HG02884 (cell line): ENCODE results near the gene FOXD3.

ENCODE experiments used
- ATAC-seq: cut with Tn5 transposase; IDR thresholded peaks from one replicate; pipeline ENCODE4 v1.9.1; 2021; ENCODE audit warnings: mild to moderate bottlenecking, moderate library complexity; ENCODE audit not compliant: unreplicated experiment

The FOXD3 gene

DNA sequence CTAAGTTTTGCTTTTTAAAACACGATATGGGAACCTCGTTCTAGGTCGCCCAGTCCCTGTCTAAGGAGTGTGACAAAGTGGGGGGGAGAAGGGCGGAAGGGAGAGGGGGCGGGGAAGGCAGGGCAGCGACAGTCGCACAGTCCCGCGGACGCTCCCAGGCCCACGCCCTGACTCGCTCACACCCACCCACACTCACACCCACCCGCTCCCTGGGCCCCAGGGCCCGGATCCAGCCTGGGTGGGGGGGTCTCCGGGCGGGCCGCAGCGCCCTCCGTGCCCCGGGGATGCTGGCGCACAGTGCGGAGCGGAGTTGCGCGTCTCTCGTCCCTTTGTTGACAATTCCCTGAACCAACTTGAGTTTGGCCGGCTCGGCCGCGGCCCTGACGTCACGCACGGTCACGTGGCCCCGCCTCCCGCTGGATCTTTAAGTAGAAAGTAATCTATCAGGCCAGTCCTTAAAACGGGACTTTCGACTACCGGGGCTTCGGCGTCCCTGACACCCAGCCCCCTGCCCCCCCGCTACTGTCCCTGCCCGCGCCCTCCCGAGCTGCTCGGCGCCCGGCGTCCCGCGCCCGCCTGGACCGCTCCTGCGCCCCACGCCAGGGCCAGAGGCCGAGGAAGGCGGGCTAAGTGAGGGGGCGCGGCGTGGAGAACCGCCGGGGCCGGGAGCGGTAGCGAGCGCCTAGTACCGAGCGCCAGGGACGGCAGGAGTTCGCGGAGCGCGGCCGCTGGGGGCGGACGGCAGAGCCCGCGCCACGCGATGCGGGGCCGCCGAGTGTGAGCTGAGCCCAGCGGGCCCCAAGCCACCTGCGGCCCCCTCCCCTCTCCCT, at the start of gene FOXD3:
FOXD3 (plus strand) TSS at position 454 of the 830 bp plus-strand sequence. CDS start 492 bp downstream, outside the sequence.
- ATAC-seq, result peak; percentile 49

DNA sequence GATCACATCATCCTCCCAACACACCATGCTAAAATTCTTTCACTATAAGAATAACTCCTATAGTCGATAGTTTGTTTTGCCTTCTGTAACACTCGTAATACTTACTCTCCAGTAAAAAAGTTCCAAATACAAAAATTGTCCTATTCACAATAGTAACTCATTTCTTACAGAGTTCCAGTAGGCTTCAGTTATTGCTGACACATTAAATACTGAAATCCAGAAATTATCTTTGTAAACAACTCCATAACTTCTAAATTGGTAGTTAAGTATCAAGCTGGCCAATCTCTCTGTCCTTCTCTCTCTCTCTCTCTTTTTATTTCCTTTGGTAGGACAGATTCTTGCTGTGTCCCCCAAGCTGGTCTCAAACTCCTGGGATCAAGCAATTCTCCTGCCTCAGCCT, 49.6 kb upstream of the FOXD3 start:
- ATAC-seq, result no peak

DNA sequence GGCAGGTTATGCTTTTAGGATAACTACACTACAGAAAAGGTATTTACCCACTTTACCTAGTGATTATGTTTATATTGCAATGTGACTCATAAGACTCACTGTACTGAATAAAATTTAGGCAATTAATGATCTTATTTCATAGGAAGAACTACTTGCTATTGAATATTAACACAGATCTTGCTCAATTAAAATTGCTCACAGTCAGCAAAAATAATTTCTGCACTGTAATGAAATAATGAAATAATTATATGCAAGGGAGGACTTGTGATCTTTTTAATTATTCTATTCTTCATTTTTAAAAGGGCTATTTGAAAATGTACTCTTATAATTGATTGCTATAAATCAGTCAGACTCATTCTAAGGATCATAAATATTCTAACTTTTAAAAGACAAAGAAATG, 48.0 kb upstream of the FOXD3 start:
- ATAC-seq, result no peak

DNA sequence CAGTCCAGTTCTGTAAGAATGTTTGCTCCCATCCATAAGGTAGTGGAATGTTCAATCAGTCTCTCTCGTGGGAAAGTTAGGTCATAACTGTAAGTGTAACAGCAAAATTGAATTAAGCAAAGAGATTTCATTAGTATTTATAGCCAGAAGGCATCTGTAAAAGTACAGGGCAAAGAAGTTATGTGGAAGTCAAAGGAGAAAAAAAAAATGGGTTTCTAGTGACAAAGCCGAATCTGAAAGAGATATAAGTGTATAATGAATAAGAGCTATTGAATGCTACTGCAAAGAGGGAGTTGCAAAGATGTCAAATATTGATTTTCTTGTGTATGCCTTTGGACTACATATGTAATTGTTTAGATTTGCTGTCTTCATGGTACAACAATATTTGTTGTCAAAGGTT, 47.4 kb upstream of the FOXD3 start:
- ATAC-seq, result no peak

DNA sequence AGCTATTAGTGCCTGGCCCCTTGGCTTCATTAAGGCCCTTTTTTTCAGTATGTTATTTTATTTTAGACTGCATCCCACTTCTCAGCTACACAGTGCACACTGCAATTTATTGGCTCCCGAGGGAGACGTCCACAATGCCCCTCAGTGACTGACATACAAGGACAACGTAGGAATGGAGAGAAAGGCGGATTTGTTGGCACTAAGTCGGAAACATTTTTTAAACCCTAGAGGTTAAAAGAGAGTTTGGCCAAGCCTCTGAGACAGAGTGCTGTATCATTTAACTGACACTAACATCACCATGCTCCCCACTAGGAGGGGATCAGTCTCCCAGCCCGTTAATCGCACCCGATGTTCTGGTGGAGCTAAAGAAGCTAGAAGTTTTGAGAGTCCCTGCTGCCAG, 45.7 kb upstream of the FOXD3 start:
- no peak for ATAC-seq

DNA sequence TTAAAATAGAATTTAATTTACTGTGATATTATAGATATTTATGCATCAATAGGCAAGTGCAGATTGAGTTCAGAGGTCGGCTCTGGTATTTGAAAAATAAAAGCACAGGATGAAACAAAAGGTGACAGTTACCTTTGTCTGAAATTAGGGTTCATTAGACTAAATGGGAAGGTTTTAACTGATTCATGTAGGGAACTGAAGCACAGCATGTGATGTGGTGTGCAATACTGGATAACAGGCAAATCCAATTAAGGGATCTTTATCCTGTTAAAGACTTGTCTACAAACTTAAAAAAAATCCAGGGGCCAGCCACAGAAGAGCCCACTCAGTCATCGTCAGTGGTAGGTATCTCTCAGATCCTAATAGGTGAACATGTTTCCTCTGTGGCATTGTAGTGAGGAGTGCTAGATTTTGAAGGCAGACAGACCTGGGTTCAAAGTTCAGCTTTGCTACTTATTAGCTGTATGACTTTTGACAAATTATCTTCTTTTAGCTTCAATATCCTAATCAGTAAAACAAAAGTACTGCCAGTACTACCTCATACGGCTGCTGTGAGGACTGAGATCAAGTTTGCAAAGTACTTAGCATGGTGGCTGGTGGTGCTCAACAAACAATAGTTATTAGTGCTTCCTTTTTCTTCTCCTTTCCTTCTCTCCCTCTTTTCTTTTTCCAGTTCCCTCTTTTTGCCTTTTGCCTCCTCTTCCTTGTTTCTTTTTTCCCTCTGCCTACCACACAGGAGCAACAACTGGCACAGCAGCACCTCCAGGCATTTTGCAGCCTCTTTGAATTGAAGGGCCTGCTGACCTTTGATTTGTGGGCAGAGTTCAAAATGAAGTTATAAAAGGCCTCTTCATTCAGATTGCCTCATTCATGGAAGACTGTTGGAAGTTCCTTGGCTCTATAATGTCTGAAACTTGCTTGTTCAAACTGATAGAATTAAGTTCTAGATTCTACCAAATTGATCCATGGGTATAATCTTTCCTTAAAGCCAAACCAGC, 44.9 kb upstream of the FOXD3 start:
- ATAC-seq, result no peak

DNA sequence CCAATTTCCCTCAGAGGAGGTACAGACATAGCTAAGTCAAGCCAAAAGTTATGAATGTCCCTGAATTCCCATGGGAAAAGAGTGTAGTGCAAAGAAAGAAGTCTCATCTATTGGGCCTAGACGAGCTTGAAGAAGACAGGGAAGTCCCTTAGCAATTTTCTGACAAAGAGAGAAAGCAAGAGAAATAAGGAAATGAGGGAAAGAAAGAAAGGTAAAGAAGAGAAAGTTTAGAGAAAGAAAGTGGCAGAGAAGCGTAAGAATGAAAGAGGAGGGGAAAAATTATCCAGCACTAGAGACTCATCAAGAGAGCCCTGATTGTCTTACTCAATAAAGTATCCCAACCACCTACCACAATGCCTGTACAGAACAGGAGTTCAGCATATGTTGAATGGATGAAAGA, 40.6 kb upstream of the FOXD3 start:
- ATAC-seq, result no peak

DNA sequence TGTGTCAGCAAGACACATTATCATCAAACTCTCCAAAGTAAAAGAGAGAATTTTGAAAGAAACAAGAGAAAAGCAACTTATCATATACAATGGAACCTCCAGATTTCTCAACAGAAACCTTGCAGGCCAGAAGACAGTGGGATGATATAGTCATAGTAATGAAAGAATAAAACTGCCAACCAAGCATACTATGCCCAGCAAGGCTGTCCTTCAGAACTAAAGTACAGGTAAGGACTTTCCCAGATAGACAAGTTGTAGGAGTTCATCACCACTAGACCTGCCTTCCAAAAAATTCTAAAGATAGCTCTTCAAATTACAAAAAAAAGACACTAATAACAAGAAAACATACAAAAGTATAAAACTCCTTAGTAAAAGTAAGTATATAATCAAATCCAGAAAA, 33.2 kb upstream of the FOXD3 start:
- ATAC-seq, result no peak

DNA sequence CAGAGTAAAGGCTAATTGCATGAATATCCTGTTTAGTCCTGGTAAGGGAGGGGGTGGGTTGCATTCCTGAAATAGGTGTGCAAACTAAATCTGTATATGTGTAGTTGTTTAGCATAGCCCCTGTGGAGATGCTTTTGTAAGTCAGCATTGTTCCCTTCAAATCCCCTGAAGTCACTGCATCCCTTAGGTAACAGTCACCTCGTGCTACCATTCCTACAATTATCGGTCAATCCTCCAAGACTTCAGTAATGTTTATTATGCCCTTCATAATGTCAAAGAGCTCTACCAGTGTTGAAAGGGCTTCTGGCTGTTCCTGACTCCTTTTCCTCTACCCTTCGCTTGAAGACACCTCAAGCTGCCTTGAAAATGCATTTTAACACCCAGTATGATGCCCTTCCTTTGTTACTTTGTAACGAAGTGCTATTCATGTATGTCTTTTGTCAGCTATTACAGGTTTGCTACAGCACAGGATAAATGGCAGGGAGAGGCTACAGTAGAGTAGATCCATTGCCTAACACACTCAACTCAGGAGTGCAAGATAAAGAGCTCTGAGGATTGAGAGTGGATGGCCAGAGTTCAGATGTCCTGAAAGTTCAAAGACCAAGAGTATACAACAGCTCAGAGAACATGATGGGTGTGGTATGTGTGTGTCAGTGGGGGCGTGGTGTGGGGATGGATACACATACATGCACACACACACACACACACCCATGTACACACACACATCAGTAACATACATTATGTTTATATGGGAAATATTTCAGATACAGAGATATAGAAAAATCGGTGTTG, 27.4 kb upstream of the FOXD3 start:
- ATAC-seq, result no peak

DNA sequence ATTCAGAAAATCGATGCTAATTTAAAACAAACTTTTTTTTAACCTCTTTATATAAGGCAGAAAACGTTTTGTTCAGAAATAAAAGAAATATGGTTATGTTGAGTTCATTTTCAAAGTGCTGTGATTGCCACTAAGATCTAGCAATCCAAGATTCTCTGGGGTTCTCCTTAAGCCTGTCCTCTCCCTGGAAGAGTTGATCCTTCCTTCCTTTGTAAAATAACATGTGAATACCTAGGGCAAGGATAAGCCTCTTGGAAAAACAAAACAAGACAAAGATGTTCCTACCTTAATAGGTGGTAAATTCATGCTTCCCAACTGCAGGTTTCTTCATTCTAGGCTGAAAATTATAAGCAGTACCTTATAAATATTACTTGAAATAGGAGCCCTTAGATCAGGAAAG, 18.0 kb upstream of the FOXD3 start:
- no peak for ATAC-seq

DNA sequence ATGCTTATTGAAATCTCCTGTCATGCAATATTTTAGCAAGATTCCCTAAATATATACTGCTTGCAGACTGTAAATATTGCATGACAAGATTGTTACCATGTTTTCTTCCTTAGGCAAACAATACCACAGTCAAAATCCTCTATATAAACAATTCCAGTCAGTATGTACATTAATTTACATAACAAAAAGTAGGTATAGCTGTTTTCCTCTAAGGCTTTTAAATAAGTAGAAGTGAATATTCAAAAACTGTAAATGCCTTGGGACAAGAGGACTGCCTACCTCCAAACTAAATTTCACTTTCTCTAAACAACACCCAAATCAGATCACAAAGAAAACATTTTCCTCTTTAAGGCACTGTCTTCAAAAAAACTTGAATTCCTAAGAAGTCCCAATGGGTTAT, 17.3 kb upstream of the FOXD3 start:
- no peak for ATAC-seq

DNA sequence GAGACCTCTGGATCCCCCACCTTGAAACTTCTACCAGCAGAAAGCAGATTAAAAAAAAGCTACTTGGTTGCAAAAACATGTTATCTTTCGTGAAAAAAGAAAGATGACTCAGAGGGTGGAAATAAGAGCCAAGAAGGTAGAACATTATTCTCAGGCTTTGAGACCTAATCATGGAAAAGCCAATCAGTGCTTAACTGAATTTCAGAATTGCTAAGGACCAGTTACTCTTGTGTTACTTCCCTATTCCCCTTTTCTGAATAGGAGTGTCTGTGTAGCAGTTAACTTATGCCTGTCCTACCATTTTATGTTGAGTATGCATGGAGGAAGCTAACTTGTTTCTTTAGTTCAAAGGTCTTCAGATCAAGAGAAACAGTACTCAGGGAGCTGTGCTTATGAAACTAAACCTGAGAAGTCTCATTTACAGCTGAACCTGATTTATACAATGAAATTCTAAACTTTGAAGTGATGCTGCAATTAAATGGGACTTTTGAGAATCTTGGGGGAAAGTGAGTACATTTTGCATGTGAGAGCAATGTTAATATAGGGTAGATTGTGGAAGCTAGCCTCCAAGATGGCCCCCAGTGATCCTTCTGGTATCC, 15.1 kb upstream of the FOXD3 start:
- ATAC-seq, result no peak

DNA sequence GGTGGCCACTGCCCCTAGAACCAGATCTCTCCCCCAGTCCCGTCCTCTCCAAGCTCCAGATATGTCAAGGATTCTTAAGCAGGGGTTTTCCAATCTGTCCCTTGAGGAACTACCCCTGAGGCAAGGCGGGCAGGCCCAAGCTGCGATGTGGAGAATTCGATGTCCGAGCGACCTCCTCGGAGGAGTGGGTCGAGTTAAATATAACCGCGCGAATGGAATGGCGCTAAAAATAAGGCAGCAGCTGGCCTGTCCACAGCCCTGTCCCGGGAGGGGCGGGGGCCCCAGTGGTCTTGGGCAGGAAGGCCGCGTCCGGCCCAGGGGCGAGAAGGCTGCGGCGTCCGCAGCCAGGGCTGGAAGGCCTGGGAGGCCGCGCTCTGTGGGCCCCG, 5.8 kb upstream of the FOXD3 start:
- peak; percentile 5 for ATAC-seq

DNA sequence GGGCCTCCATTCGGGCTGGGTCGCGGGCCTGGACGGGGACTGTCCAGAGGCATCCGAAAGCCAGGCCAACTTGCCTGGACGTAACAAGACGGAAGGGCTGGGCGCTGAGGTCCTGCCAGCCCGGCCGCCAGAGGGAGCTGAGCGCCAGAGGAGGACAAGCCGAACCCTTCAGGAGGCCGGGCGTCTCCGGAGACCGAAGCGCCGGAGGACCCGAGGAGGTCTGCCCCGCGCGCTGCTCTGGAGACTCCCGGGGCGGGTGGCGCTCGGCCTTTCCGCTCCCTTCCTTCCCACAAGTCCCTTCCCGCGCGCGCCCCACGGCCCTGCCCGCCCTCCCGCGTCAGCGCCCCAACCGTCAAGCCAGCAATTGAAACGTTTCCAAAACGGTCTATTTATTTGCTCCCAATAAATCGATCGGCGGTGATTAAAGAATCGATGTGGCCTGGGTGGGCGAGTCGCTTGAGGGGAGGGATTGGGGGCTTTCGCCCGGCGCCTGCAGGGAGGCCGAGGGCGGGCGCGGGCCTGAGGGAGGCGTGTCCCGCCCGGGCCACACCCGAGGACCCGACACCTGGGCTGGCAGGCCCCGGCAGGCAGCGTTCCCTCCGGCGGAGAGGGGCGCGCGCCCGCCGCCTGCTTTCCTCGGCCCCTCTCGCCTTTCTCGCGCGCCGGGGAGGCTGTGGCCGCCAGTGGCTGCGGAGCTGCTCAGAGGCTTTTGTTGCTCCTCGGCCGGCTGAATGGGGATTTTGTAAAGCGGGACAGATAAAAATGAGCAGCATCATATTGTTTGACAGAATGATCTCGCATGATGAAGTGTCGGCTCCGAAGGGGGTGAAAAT, 5.2 kb upstream of the FOXD3 start:
- peak; percentile 74 for ATAC-seq

DNA sequence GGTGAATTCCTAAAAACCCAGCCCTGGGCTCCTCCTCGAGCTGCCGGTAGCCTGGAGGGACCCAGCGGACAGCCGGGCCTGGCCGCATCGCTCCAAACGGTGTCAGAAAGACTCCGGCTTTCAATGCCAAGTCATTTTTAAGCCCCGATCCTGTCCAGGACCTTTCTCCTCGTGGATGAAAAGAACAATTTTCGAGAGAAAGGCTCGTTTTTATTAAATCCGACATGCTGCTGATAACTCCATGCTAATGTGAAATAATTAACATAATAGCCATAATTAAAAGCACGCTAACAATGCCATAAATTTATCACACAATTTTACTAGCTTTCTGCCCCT, 4.6 kb upstream of the FOXD3 start:
- ATAC-seq, result no peak

DNA sequence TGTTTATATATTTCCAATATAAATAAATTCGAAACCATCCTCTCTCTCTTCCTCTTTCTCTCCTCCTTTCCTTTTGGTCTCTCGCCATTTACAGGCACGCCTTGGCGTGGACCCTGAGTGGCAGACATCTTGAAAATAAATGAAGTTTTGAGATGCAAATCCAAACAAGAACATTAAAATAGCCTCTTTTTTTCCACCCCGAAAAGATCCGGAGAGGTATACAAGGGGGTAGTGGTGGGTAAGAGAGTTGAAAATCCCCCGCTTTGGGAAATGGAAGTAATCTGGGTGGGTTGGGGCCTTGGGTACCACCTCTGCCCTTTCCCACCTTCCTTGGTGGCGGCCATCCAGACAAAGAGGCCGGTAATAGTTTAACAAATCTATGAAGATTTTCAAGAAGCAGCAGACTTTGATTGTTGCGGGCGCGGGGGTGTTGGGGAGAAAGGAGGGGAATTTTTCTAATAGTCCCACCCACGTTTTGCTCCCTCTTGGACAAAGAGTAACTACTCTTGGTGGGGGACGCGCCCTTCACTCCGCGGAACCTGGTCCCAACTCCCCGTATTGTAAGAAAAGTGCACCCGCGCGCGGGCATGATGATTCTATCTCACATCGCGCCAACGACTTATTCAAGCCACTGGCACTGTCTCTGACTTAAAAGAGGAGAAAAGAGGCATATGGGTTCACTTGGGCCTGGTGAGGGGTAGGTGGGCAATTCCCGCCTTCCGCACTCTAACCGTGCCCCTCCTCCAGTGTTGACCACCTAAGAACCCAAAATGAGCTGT, 4.0 kb upstream of the FOXD3 start:
- no peak for ATAC-seq

DNA sequence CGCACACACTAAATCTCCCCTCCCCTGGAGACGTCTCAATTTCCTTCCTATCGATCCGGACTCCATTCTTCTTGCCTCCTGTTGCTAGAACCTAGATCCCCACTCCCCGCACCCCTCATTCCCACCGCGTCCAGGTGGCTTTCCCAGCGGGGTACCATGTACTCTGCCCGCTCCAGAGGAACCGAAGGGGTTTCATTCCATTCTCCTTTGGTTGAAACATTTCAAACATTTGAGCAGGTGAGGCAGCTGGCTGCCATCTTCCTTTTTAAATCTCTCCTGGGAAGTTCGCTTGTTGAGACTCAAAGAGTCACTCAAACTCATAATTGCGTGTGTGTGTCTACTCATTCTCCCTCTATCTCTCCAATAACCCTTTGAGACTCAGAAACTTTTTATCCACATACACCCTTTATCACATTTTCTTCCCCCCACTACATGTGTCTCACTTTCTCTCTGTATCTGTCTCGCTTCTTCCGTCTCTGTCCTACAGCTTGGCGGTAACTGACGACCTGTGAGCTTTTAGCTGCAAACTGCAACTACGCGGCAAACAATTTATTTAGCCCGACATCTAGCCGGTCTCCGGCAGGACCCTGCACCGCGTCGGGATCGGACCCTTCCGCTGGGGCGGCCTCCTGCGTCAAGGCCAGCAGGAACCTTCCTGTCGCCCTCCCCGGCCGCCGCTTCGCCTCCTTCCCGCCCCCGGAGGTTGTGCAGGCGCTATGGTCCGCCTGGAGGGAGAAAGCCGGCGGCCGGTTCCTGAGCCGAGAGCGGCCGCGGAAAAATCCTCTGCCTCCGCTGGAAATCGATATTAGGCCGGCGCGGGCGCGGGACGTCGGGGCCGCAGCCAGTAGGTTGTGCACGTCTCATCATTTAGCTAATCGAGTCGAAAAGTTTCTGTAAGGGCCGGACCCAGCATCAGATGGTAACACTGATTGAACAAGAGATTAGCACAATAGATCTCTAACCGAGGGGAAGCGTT, 3.0 kb upstream of the FOXD3 start:
- no peak for ATAC-seq
